T-helper 1 cell treated with Interleukin-12 subunit alpha and Interleukin-12 subunit beta and Interleukin-4 antibody, amounts not matched to agents 30 μg/mL and 1 μg/mL, for 36 hours (primary cell): ENCODE results near the gene CRX.
"Not testable (repeated sequence)": the region's sequence is repeated elsewhere in the genome, so short reads cannot be mapped to it uniquely, and the experiment has no call there.

Experiments used
- H3K27ac Mint-ChIP-seq: one replicate; pipeline ENCODE4 v1.8.0; 2021; ENCODE audit warnings: mild to moderate bottlenecking, mixed read lengths
- H3K27me3 Mint-ChIP-seq: one replicate; pipeline ENCODE4 v1.8.0; 2021; ENCODE audit warnings: low read depth, mixed read lengths
- H3K36me3 Mint-ChIP-seq: one replicate; pipeline ENCODE4 v1.8.0; 2021; ENCODE audit warnings: low read depth, mixed read lengths
- H3K4me1 Mint-ChIP-seq: one replicate; pipeline ENCODE4 v1.8.0; 2021; ENCODE audit warnings: low read depth, mixed read lengths
- H3K4me3 Mint-ChIP-seq: one replicate; pipeline ENCODE4 v1.8.0; 2021; ENCODE audit warnings: mild to moderate bottlenecking, moderate library complexity, mixed read lengths
- H3K9me3 Mint-ChIP-seq: one replicate; pipeline ENCODE4 v1.8.0; 2021; ENCODE audit warnings: mixed read lengths

Gene CRX

GRCh38 chr19:47796785-47797184 is 25.0 kb upstream of the CRX start:
- peaks cover 4% of the 10 kb centered on the region for H3K27me3 Mint-ChIP-seq
- no peak overlapping the region for H3K27ac Mint-ChIP-seq

GRCh38 chr19:47797996-47798903 is 23.5 kb upstream of the CRX start:
- Mint-ChIP-seq H3K27me3 (peaks cover 4% of the 10 kb centered on the region), H3K27ac (no peak overlapping the region), H3K4me1 (no peaks in the 10 kb centered on the region), H3K9me3 (peaks cover 4% of the 10 kb centered on the region), H3K36me3 (no peaks in the 10 kb centered on the region), H3K4me3 (no peak overlapping the region)

More at GRCh38 chr19:47796785-47797184, 25.0 kb upstream of the CRX start:
- H3K9me3 Mint-ChIP-seq = peaks cover 7% of the 10 kb centered on the region
- no peaks in the 10 kb centered on the region for H3K36me3 Mint-ChIP-seq
- H3K4me1 Mint-ChIP-seq = no peaks in the 10 kb centered on the region
- H3K4me3 Mint-ChIP-seq = no peak overlapping the region

- Mint-ChIP-seq H3K36me3 (no peaks in the 10 kb centered on the region), H3K27ac (no peak overlapping the region), H3K4me3 (no peak overlapping the region), H3K4me1 (no peaks in the 10 kb centered on the region), H3K9me3 (peaks cover 4% of the 10 kb centered on the region), H3K27me3 (peaks cover 4% of the 10 kb centered on the region)
Observed at GRCh38 chr19:47798904-47799266, 22.9 kb upstream of the CRX start.

- H3K4me3 Mint-ChIP-seq = no peak overlapping the region
- H3K4me1 Mint-ChIP-seq = no peaks in the 10 kb centered on the region
- peaks cover 4% of the 10 kb centered on the region for H3K9me3 Mint-ChIP-seq
- no peaks in the 10 kb centered on the region for H3K36me3 Mint-ChIP-seq
- peaks cover 4% of the 10 kb centered on the region for H3K27me3 Mint-ChIP-seq
- H3K27ac Mint-ChIP-seq = no peak overlapping the region
Observed at GRCh38 chr19:47801270-47801669, 20.5 kb upstream of the CRX start.

- H3K9me3 Mint-ChIP-seq = peaks cover 4% of the 10 kb centered on the region
- no peaks in the 10 kb centered on the region for H3K36me3 Mint-ChIP-seq
- no peak overlapping the region for H3K4me3 Mint-ChIP-seq
- peaks cover 4% of the 10 kb centered on the region for H3K27me3 Mint-ChIP-seq
- no peaks in the 10 kb centered on the region for H3K4me1 Mint-ChIP-seq
- no peak overlapping the region for H3K27ac Mint-ChIP-seq
Observed at GRCh38 chr19:47802521-47803043, 19.2 kb upstream of the CRX start.

GRCh38 chr19:47803148-47803547 is 18.6 kb upstream of the CRX start:
- not testable (repeated sequence) for H3K4me3 Mint-ChIP-seq, H3K4me1 Mint-ChIP-seq, H3K36me3 Mint-ChIP-seq, H3K27me3 Mint-ChIP-seq, H3K9me3 Mint-ChIP-seq, H3K27ac Mint-ChIP-seq

- H3K4me1 Mint-ChIP-seq, H3K4me3 Mint-ChIP-seq, H3K36me3 Mint-ChIP-seq, H3K9me3 Mint-ChIP-seq, H3K27me3 Mint-ChIP-seq, H3K27ac Mint-ChIP-seq: not testable (repeated sequence)
Observed at GRCh38 chr19:47803671-47804070, 18.1 kb upstream of the CRX start.

GRCh38 chr19:47804451-47804850 is 17.3 kb upstream of the CRX start, which contains the start of gene TPRX1:
Gene TPRX1, minus strand, starts transcription at chr19:47804551. Its CDS starts 12 bp downstream, at chr19:47804539.
- H3K4me1 Mint-ChIP-seq, H3K9me3 Mint-ChIP-seq, H3K27me3 Mint-ChIP-seq, H3K27ac Mint-ChIP-seq, H3K4me3 Mint-ChIP-seq, H3K36me3 Mint-ChIP-seq: not testable (repeated sequence)

GRCh38 chr19:47805313-47805712 is 16.4 kb upstream of the CRX start:
- Mint-ChIP-seq H3K4me3 (no peak overlapping the region), H3K36me3 (no peaks in the 10 kb centered on the region), H3K27me3 (no peaks in the 10 kb centered on the region), H3K4me1 (no peaks in the 10 kb centered on the region), H3K9me3 (peaks cover 4% of the 10 kb centered on the region), H3K27ac (no peak overlapping the region)

- Mint-ChIP-seq H3K4me1 (no peaks in the 10 kb centered on the region), H3K4me3 (no peak overlapping the region), H3K36me3 (no peaks in the 10 kb centered on the region), H3K27me3 (no peaks in the 10 kb centered on the region), H3K27ac (no peak overlapping the region), H3K9me3 (no peaks in the 10 kb centered on the region)
Observed at GRCh38 chr19:47806435-47806834, 15.3 kb upstream of the CRX start.

- peaks cover 3% of the 10 kb centered on the region for H3K27me3 Mint-ChIP-seq
- no peaks in the 10 kb centered on the region for H3K36me3 Mint-ChIP-seq
- H3K9me3 Mint-ChIP-seq = no peaks in the 10 kb centered on the region
- no peak overlapping the region for H3K27ac Mint-ChIP-seq
- H3K4me1 Mint-ChIP-seq = no peaks in the 10 kb centered on the region
- no peak overlapping the region for H3K4me3 Mint-ChIP-seq
Observed at GRCh38 chr19:47813304-47813994, 8.3 kb upstream of the CRX start.

- no peaks in the 10 kb centered on the region for H3K9me3 Mint-ChIP-seq
- H3K4me3 Mint-ChIP-seq = no peak overlapping the region
- no peak overlapping the region for H3K27ac Mint-ChIP-seq
- H3K4me1 Mint-ChIP-seq = no peaks in the 10 kb centered on the region
- H3K27me3 Mint-ChIP-seq = peaks cover 7% of the 10 kb centered on the region
- no peaks in the 10 kb centered on the region for H3K36me3 Mint-ChIP-seq
Observed at GRCh38 chr19:47813995-47814328, 7.8 kb upstream of the CRX start.

GRCh38 chr19:47816270-47816669 is 5.5 kb upstream of the CRX start:
- H3K27ac Mint-ChIP-seq, H3K9me3 Mint-ChIP-seq, H3K4me1 Mint-ChIP-seq, H3K4me3 Mint-ChIP-seq, H3K36me3 Mint-ChIP-seq: not testable (repeated sequence)
- H3K27me3 Mint-ChIP-seq = peaks cover 23% of the 10 kb centered on the region

GRCh38 chr19:47818221-47818620 is 3.5 kb upstream of the CRX start:
- not testable (repeated sequence) for H3K9me3 Mint-ChIP-seq, H3K27ac Mint-ChIP-seq, H3K4me3 Mint-ChIP-seq, H3K36me3 Mint-ChIP-seq, H3K4me1 Mint-ChIP-seq
- peaks cover 23% of the 10 kb centered on the region for H3K27me3 Mint-ChIP-seq

- Mint-ChIP-seq H3K27me3 (peaks cover 20% of the 10 kb centered on the region), H3K9me3 (no peaks in the 10 kb centered on the region), H3K36me3 (no peaks in the 10 kb centered on the region), H3K4me3 (no peak overlapping the region), H3K4me1 (no peaks in the 10 kb centered on the region), H3K27ac (no peak overlapping the region)
Observed at GRCh38 chr19:47819858-47820257, 1.9 kb upstream of the CRX start.
